Measurements from ENCODE around the gene LARGE1.

Gene LARGE1

GRCh38 chr22:33389936-33390335, 530.3 kb downstream of the LARGE1 start:
- TF ChIP-seq ZFX (IDR thresholded peaks at IDR 0.05; ENCODE audit: borderline replicate concordance): no peak
- no peak for TF ChIP-seq CTCF (IDR thresholded peaks at IDR 0.05)
- H3K27ac ChIP-seq: no peak overlapping the region

- no peak overlapping the region for H3K27ac ChIP-seq
- TF ChIP-seq CTCF (IDR thresholded peaks at IDR 0.05) (no peak), ZFX (IDR thresholded peaks at IDR 0.05; ENCODE audit: borderline replicate concordance) (no peak)
These were observed 534.0 kb downstream of the LARGE1 start for GRCh38 chr22:33386270-33386669.

- no peak for TF ChIP-seq CTCF (IDR thresholded peaks at IDR 0.05)
- TF ChIP-seq ZFX (IDR thresholded peaks at IDR 0.05; ENCODE audit: borderline replicate concordance): no peak
- no peak overlapping the region for H3K27ac ChIP-seq
These were observed 534.7 kb downstream of the LARGE1 start for GRCh38 chr22:33385611-33386010.

- no peak for TF ChIP-seq ZFX (IDR thresholded peaks at IDR 0.05; ENCODE audit: borderline replicate concordance)
- no peak for TF ChIP-seq CTCF (IDR thresholded peaks at IDR 0.05)
- no peak overlapping the region for H3K27ac ChIP-seq
These were observed 537.8 kb downstream of the LARGE1 start for GRCh38 chr22:33382436-33382835.

DNA sequence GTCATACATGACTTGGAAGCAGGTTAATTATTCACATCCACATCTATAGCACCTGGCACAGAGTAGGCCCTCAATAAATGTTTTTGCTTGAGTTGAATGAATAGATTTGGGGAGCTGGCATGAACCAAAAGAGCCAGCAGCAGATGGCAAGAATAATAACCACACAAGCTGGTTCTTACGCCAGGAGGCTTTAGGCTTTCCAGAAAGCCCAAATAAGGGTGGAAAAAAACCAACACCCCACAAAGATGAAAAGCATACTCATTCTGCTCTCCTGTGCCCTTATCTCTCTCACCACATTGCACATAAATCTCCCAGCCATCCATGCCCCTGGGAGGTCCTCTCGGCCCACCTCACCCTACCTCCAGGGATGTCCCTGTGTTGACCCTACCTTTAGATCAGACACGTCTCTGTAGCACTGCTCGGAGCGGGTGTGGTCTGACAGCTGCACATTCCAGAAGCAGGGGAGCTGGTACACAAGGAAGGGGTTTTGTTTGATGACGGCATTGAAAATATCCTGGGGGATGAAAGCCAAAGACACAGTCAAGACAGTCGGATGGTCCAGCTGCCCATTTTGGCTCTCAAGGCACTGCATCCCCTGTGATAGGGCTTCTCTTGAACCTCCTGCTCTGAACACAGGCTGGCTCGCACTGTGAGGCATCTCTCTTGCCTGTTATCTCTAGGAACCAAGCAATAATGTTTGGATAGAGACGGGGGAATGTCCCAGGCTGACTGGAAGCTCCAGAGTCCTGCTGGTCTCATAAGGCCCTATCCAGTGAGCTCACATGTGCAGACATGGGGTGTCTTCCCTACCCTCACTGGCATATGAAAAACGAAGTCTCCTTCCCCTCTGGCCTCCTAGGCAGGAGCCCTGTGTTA, 538.5 kb downstream of the LARGE1 start:
- TF ChIP-seq CTCF (IDR thresholded peaks at IDR 0.05): no peak
- TF ChIP-seq ZFX (IDR thresholded peaks at IDR 0.05; ENCODE audit: borderline replicate concordance): no peak
- no peak overlapping the region for H3K27ac ChIP-seq

DNA sequence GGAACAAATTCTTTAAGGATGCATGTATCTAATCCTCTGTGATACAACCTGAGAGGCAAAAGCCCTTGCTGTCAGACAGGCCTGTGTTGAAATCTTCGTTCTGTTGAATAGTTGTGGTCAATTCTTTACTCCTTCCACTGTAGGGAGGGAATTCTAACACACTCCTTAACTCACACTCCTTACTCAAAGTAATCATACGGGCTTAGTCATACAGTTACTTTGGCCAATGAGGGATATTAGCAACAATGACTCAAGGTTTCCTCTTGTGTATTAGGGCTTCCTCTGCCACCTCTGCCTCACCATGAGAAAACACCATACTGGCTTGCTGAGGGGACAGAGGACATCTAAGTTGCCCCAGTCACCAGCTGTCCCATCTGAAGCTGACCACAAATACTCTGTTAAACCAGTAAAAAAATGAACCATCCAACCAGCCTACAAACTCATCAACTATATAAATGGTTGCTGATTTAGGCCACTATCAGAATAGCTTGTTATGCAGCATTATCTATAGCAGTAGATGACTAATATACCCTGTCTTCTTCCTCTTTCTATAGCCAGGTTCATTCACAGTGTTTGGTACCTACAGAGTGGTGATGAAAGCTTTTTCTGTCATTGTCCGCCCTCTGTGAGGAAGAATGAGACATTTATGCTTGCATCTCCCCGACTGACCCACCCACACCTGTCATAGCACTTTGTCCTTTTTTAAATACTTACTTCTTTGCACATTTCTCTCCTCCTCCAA, 539.3 kb downstream of the LARGE1 start:
- TF ChIP-seq ZFX (IDR thresholded peaks at IDR 0.05; ENCODE audit: borderline replicate concordance) (no peak), CTCF (IDR thresholded peaks at IDR 0.05) (no peak)
- H3K27ac ChIP-seq: no peak overlapping the region

GRCh38 chr22:33379836-33380235, 540.4 kb downstream of the LARGE1 start:
- H3K27ac ChIP-seq: no peak overlapping the region
- TF ChIP-seq ZFX (IDR thresholded peaks at IDR 0.05; ENCODE audit: borderline replicate concordance) (no peak), CTCF (IDR thresholded peaks at IDR 0.05) (no peak)
